ENCODE results near the gene RAB4A.
A peak's percentile ranks its signal among the peaks of the same experiment; 100 is the strongest.

Gene RAB4A

DNA sequence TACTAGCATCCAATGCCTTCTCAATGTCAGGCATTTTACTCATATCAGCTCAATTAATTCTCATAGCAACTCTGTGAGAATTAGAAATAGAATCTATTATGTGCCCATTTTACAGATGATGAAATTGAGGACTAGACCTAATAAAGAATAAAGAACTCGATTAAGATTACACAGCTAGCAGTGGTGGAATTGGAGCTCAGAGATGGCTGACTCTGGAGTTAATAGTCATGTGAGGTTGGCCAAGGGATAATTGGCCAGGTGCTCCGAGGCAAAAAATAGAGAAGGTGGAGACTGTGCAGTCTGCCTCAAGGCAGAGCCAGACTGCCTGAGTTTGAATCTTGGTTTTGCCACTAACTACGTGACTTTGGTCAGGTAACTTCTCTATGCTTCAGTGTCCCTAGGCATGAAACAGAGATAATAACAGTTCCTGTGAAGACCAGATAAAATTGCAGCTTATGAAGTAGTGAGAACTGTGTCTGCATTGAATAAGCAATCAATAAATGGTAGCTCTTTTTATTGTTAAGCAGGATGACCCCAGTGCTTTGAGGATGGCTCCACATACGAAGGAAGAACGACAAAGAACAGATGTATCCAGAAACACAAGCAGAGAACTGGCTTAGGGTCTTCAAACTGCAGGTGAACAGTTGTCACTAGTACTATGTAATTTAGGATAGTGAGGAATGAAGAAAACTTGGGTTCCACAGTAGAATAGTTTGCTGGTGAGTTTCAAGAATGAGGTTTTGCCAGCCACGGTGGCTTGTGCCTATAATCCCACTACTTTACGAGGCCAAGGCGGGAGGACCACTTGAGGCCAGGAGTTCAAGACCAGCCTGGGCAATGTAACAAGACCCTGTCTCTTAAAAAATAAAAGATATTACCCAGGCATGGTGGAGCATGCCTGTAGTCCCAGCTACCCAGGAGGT is 78.8 kb downstream of the RAB4A start:
- TF ChIP-seq, protein P1, sequence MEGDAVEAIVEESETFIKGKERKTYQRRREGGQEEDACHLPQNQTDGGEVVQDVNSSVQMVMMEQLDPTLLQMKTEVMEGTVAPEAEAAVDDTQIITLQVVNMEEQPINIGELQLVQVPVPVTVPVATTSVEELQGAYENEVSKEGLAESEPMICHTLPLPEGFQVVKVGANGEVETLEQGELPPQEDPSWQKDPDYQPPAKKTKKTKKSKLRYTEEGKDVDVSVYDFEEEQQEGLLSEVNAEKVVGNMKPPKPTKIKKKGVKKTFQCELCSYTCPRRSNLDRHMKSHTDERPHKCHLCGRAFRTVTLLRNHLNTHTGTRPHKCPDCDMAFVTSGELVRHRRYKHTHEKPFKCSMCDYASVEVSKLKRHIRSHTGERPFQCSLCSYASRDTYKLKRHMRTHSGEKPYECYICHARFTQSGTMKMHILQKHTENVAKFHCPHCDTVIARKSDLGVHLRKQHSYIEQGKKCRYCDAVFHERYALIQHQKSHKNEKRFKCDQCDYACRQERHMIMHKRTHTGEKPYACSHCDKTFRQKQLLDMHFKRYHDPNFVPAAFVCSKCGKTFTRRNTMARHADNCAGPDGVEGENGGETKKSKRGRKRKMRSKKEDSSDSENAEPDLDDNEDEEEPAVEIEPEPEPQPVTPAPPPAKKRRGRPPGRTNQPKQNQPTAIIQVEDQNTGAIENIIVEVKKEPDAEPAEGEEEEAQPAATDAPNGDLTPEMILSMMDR (IDR thresholded peaks at IDR 0.05; ENCODE audit: low read depth, low read length): no peak
- TF ChIP-seq EZH2phosphoT487 (IDR thresholded peaks at IDR 0.05; ENCODE audit: low read depth): no peak
- Histone ChIP-seq H3K9me3 (ENCODE audit: insufficient read depth, low read length) (peaks cover 5% of the 10 kb centered on the region; the same call in 1 of the 2 replicates), H3K4me2 (ENCODE audit: low read length) (peak overlapping the region; percentile 6; the same call in 1 of the 2 replicates), H3K27me3 (ENCODE audit: low read depth, low read length) (peaks cover 71% of the 10 kb centered on the region), H3K4me1 (ENCODE audit: low read length) (peaks cover 9% of the 10 kb centered on the region), H3K9ac (ENCODE audit: low read length) (no peak overlapping the region), H3K79me2 (ENCODE audit: low read length) (no peaks in the 10 kb centered on the region), H4K20me1 (ENCODE audit: insufficient read depth, low read length) (no peaks in the 10 kb centered on the region), H2AFZ (ENCODE audit: low read depth, low read length) (no peak overlapping the region), H3K36me3 (replicated peaks; ENCODE audit: low read depth, low read length) (no peaks in the 10 kb centered on the region), H3K4me3 (ENCODE audit: low read length) (no peak overlapping the region), H3K27ac (ENCODE audit: low read length) (no peak overlapping the region)

- H3K4me2 ChIP-seq (ENCODE audit: low read length): no peak overlapping the region
- peaks cover 11% of the 10 kb centered on the region; the same call in 1 of the 2 replicates for H3K9me3 ChIP-seq (ENCODE audit: insufficient read depth, low read length)
- H3K36me3 ChIP-seq (replicated peaks; ENCODE audit: low read depth, low read length): peaks cover 2% of the 10 kb centered on the region
- no peaks in the 10 kb centered on the region for H3K79me2 ChIP-seq (ENCODE audit: low read length)
- H3K9ac ChIP-seq (ENCODE audit: low read length): no peak overlapping the region
- H3K4me3 ChIP-seq (ENCODE audit: low read length): no peak overlapping the region
- H3K27ac ChIP-seq (ENCODE audit: low read length): no peak overlapping the region
- peaks cover 9% of the 10 kb centered on the region for H3K4me1 ChIP-seq (ENCODE audit: low read length)
- no peak overlapping the region for H2AFZ ChIP-seq (ENCODE audit: low read depth, low read length)
- peaks cover 69% of the 10 kb centered on the region for H3K27me3 ChIP-seq (ENCODE audit: low read depth, low read length)
- H4K20me1 ChIP-seq (ENCODE audit: insufficient read depth, low read length): no peaks in the 10 kb centered on the region
- TF ChIP-seq EZH2phosphoT487 (IDR thresholded peaks at IDR 0.05; ENCODE audit: low read depth): no peak
- TF ChIP-seq, protein P1 (IDR thresholded peaks at IDR 0.05; ENCODE audit: low read depth, low read length): no peak
Observed at GRCh38 chr1:229352975-229353374, 82.1 kb downstream of the RAB4A start.

- H3K4me2 ChIP-seq (ENCODE audit: low read length): no peak overlapping the region
- H3K27me3 ChIP-seq (ENCODE audit: low read depth, low read length): peaks cover 67% of the 10 kb centered on the region
- no peak overlapping the region for H3K27ac ChIP-seq (ENCODE audit: low read length)
Observed at GRCh38 chr1:229354226-229354625, 83.3 kb downstream of the RAB4A start.

More at GRCh38 chr1:229354226-229354625, 83.3 kb downstream of the RAB4A start:
- no peak overlapping the region for H3K4me3 ChIP-seq (ENCODE audit: low read length)
- no peaks in the 10 kb centered on the region for H4K20me1 ChIP-seq (ENCODE audit: insufficient read depth, low read length)
- H2AFZ ChIP-seq (ENCODE audit: low read depth, low read length): no peak overlapping the region
- H3K9ac ChIP-seq (ENCODE audit: low read length): no peak overlapping the region
- H3K36me3 ChIP-seq (replicated peaks; ENCODE audit: low read depth, low read length): peaks cover 2% of the 10 kb centered on the region
- H3K79me2 ChIP-seq (ENCODE audit: low read length): no peaks in the 10 kb centered on the region
- H3K4me1 ChIP-seq (ENCODE audit: low read length): peaks cover 9% of the 10 kb centered on the region
- no peak for TF ChIP-seq EZH2phosphoT487 (IDR thresholded peaks at IDR 0.05; ENCODE audit: low read depth)
- TF ChIP-seq, protein P1 (IDR thresholded peaks at IDR 0.05; ENCODE audit: low read depth, low read length): no peak
- H3K9me3 ChIP-seq (ENCODE audit: insufficient read depth, low read length): peaks cover 11% of the 10 kb centered on the region; the same call in 1 of the 2 replicates
